ENCODE data around the gene TMEM79. TPM values are rescaled to one million over a fixed set of nuclear protein-coding genes. Genes with fewer than 3 reads are reported as not detected.

TMEM79 gene
- total RNA-seq, 2 donors from 2014 or later: 1.5 to 1.9 TPM

GRCh38 chr1:156338180-156338976 is 54.3 kb downstream of the TMEM79 start, which contains the start of the genes CCT3 and TSACC:
Gene CCT3 (minus strand): TSS chr1:156338292. CDS start chr1:156338184, 108 bp downstream.
Gene TSACC (plus strand): TSS chr1:156338526. CDS start chr1:156339758, 1,232 bp downstream.
- 0 to 1% methylated on average over 21 to 47 of the region's 47 CpGs for WGBS, 2 experiments (ENCODE audit: insufficient coverage in 1 of 2, insufficient read length in 1 of 2)
- H3K9me3 Mint-ChIP-seq: no peaks in the 10 kb centered on the region
- H3K4me1 ChIP-seq (ENCODE audit: control insufficient read depth, insufficient read depth, low read length): peaks cover 2% of the 10 kb centered on the region
- no peaks in the 10 kb centered on the region for H3K9me3 ChIP-seq (ENCODE audit: control insufficient read depth, low read length)
- peaks cover 14% of the 10 kb centered on the region for H3K4me1 Mint-ChIP-seq
- H3K27me3 Mint-ChIP-seq (ENCODE audit: insufficient read depth): no peaks in the 10 kb centered on the region
- peak within 1 kb of the TSS; percentile 97 for H3K27ac Mint-ChIP-seq
- peak within 1 kb of the TSS; percentile 100 for H3K4me3 ChIP-seq (ENCODE audit: low read length)
- TF ChIP-seq CTCF (conservative IDR thresholded peaks at IDR 0.05): no peak
- H3K9ac ChIP-seq (ENCODE audit: extremely low read depth, low read length, poor library complexity, severe bottlenecking): peak within 1 kb of the TSS; percentile 77
- peak within 1 kb of the TSS; percentile 42 for H3K27ac ChIP-seq (ENCODE audit: low read depth, low read length)
- peaks cover 28% of the 10 kb centered on the region for H3K36me3 ChIP-seq (ENCODE audit: control insufficient read depth, insufficient read depth, low read length)
- no peaks in the 10 kb centered on the region for H3K27me3 ChIP-seq (ENCODE audit: control insufficient read depth, insufficient read depth, low read length, poor library complexity, severe bottlenecking)
- H3K4me3 Mint-ChIP-seq: peak within 1 kb of the TSS; percentile 100
- DNase-seq: peak; percentile 100
- H3K36me3 Mint-ChIP-seq (ENCODE audit: low read depth): peaks cover 27% of the 10 kb centered on the region

Other genes with a start within 250 kb of the TMEM79 start
- gene UBQLN4, start 230.5 kb upstream of the TMEM79 start, total RNA-seq: 10 to 100 TPM; 56.4 to 62.4 TPM
- gene LAMTOR2, start 229.5 kb upstream of the TMEM79 start, total RNA-seq: 100 to 1,000 TPM in 1 of 2 donors, 10 to 100 TPM in 1; 84.4 to 101 TPM
- gene RAB25, start 223.2 kb upstream of the TMEM79 start, total RNA-seq: 10 to 100 TPM; 82.0 to 84.4 TPM
- gene MEX3A, start 201.9 kb upstream of the TMEM79 start, total RNA-seq: 10 to 100 TPM; 91.8 to 94.3 TPM
- 10 to 100 TPM; 41.2 to 42.0 TPM for gene LMNA, start 169.6 kb upstream of the TMEM79 start, total RNA-seq
- 10 to 100 TPM in 1 of 2 donors, 1 to 10 TPM in 1; 6.4 to 10.3 TPM for gene SEMA4A, start 130.7 kb upstream of the TMEM79 start, total RNA-seq
- gene SLC25A44, start 90.2 kb upstream of the TMEM79 start, total RNA-seq: 10 to 100 TPM; 20.9 to 22.7 TPM
- gene PMF1, start 71.3 kb upstream of the TMEM79 start, total RNA-seq: 100 to 1,000 TPM; 119 TPM
- 1 to 10 TPM; 4.6 to 5.4 TPM for gene BGLAP, start 42.1 kb upstream of the TMEM79 start, total RNA-seq
- gene PAQR6, start 36.3 kb upstream of the TMEM79 start, total RNA-seq: 10 to 100 TPM; 12.2 to 16.4 TPM
- 100 to 1,000 TPM; 103 to 111 TPM for gene SMG5, start 1.5 kb upstream of the TMEM79 start, total RNA-seq
- 10 to 100 TPM; 70.3 to 85.1 TPM for gene GLMP, start 11.4 kb downstream of the TMEM79 start, total RNA-seq
- gene VHLL, start 15.0 kb downstream of the TMEM79 start, total RNA-seq: not detected
- gene CCT3, start 54.0 kb downstream of the TMEM79 start, total RNA-seq: 100 to 1,000 TPM; 323 to 351 TPM
- gene TSACC, start 54.2 kb downstream of the TMEM79 start, total RNA-seq: 1 to 10 TPM in 1 of 2 donors, under 1 TPM in 1; 0.62 to 1.6 TPM
- gene RHBG, start 84.9 kb downstream of the TMEM79 start, total RNA-seq: 1 to 10 TPM; 3.9 to 4.0 TPM
- 10 to 100 TPM; 10.5 to 12.8 TPM for gene MEF2D, start 216.4 kb downstream of the TMEM79 start, total RNA-seq

All from endodermal cell (in vitro differentiated cells).